Measurements from ENCODE around the gene ETV5.

DNA sequence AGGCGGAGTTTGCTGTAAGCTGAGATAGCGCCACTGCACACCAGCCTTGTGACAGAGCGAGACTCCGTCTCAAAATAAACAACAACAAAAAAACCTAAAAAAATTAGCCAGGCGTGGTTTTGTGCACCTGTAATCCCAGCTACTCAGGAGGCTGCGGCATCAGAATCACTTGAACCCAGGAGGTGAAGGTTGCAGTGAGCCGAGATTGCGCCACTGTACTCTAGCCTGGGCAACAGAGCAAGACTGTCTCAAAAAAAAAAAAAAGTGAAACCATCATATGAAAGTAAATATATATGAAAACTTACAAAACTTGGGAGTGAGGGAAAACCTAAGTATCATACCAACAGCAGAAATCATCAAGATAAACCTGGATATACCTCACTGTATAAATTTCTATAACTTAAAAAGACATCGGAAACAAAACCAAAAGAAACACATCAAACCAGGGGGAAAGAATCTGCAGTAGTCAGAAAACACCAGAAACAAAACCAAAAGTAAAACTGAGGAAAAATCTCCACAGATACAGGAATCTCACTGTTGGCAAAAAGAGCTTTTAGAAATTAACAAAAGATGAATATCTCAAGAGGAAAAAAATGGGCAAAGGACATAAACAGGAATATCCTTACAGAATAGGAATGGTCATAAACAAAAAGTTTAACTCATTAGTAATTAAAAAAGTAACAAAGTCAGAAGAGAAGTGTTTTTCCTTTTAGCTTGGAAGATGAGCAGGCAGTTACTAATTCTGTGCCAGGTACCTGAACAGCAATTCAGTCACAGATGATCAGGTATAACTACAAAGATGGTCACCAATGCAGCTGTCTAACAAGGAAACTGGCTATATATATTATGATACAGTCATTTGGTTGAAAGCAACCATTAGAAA, 41.3 kb downstream of the ETV5 start:
- TF ChIP-seq, protein P1, sequence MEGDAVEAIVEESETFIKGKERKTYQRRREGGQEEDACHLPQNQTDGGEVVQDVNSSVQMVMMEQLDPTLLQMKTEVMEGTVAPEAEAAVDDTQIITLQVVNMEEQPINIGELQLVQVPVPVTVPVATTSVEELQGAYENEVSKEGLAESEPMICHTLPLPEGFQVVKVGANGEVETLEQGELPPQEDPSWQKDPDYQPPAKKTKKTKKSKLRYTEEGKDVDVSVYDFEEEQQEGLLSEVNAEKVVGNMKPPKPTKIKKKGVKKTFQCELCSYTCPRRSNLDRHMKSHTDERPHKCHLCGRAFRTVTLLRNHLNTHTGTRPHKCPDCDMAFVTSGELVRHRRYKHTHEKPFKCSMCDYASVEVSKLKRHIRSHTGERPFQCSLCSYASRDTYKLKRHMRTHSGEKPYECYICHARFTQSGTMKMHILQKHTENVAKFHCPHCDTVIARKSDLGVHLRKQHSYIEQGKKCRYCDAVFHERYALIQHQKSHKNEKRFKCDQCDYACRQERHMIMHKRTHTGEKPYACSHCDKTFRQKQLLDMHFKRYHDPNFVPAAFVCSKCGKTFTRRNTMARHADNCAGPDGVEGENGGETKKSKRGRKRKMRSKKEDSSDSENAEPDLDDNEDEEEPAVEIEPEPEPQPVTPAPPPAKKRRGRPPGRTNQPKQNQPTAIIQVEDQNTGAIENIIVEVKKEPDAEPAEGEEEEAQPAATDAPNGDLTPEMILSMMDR (IDR thresholded peaks at IDR 0.05) = no peak
- TF ChIP-seq ZFX (IDR thresholded peaks at IDR 0.05; ENCODE audit: borderline replicate concordance) = no peak

Measured in 22Rv1 (cell line).